Measurements from ENCODE around the gene RPS21. TPM values are rescaled to one million over a fixed set of nuclear protein-coding genes. Genes with fewer than 3 reads are reported as not detected.

The RPS21 gene
- total RNA-seq, 1 experiment from 2014 or later, result 1,447 TPM

DNA sequence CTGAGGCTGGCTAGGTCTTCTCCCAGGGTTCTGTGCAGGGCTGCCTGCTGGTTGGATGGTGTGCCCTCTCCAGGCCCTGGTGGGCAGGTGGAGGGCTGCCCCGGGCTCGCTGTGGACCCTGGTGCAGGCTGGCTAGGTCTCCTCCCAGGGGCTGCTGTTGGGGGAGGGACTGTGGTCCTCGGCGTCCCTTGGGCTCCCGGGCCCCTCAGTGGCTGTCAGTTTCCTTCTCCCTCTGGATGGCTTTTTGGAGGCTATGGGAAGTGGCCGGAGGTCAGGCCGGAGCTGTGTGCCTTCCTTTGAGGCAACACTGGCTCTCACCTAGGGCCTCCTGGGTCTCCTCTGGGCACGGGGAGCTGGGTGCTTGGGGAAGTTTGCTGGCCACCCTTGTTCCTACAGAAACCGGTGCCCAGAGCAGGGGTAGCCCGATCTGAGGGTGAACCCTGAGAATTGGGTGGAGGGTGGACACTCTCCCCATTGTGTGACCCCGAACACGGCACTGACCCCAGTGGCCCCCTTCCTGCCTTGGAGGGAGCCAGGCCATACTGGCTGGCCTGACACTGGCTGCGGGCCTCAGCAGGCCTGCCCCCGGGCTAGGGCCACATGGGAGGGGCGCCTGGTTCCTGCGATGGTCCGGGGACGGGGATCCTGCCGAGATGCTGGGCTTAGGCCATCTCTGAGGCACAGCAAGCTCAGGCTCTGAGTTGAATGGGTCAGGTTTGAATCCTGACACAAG lies 24.0 kb downstream of the RPS21 start:
- no peak for DNase-seq (ENCODE audit: low read depth)

DNA sequence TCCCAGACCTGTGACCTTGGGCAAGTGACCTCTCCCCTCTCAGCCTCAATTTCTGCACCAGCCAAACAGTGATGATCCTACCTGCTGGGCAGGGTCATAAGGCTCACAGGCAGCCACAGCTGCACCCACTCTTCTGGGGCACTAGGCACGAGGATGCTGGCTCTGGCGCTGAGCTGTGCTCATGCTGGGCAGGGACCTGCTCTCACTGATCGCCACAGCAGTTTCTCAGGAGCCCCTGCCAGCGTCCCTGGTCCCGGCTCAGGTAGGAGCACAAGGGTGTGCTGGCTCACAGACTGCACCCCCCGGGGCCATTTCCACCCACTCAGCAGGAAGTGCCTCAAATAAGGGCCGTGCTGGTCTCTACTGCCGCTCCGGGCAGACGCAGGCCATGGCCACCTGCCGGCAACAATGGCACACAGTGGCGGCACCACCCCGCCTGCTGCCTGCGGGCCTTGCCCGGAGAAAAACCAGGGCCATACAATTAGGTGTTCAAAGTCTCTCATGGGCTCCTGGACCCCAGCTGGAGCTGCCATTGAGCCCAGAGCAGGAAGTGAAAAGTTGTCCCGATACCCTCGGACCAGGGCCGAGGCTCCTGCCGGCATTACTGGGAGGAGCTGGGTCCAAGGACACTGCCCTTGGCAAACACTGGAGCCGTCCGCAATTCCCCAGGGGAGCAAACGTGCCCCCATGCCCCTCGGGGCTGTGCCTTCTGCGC lies 24.7 kb downstream of the RPS21 start:
- no peak for DNase-seq (ENCODE audit: low read depth)

DNA sequence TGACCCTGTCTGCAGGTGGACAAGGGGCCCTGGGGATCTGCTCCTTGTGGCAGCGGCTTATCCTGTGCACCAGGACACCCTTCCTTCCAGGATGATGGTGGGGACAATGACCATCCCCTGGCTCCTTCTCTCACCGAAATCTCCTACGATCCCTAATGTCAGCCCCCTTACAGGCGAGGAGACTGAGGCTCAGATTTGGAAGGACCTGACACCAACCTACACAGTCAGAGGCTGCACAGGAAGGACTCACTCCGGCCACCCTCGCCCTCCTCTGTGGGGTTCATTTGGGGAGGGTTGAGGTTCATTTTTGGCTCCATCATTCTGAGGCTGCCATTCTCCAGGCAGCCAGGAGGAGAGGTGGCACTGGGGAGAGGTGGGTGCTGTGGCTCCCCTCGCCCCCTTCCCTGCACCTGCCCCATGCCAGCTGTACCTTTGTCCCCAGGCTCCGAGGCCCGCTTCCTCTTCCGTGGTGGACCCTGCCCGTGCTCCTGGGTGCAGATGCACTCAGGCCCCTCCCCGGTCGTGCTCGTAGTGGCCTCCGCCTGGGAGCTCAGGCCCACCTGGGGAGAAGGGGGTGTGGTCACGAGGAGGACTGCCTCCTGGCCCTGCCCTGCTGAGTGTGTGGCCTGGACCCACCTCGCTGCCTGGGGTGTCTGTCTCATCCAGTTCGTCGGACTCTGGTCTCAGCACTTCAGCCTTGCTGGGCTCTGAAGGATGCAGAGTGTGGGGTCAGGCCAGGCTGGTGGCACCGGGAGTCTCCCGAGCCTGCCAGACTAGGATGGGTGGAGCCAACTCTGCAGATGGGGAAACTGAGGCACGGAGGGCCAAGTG lies 25.5 kb downstream of the RPS21 start:
- no peak for DNase-seq (ENCODE audit: low read depth)

DNA sequence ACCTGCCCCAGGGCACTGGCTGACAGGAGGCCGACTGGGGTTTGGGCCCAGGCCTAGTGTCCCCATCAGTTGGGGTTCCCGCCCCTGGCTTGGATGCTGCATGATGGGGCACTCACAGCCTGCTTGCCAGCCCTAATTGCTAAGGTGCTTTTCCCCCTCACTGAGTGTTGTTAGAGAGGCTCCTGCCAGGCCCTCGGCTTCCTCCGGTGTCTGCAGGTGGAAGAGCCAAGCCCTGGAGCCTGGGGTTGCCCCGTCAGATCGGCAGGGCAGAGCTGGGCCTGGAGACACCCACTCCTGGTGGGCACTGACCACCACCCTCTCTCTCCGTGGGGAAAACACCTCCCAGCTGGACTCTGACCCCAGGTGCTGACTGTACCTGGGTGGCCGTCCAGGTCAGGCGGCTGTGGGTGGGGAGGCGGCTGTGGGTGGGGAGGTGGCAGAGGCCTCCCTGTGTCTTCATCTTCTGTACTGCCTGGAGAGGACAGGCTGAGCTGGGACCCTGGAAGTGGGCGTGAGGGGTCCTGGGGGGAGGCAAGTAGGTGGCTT lies 26.2 kb downstream of the RPS21 start:
- no peak for DNase-seq (ENCODE audit: low read depth)

DNA sequence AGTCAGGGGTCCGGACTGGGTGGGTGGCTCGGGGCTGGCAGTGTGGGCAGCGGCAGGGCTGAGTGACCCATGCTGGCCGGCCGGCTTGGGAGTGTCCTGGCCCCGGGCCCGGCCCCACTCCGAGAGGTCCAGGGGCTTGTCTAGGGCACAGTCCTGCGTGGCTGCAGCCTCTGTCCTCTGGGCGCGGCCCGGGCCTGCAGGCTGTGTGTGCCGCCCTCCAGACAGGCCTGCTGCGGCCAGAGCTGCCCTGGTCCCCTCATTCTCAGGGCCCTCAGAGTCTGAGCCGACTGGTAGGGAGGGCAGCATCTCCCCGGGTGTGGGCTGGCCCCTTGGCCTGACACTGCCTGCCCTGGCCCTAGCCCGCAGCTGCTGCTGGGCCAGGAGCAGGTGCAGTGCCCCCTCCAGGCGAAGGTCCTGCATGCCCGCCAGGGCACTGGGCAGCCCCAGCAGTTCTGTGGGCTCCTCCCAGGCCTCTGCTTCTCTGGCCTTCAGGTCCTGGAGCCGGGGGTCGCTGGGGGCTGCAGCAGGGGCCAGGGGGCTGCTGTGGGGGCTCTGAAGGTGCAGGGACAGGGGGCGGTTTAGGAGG lies 27.1 kb downstream of the RPS21 start:
- DNase-seq (ENCODE audit: low read depth), result no peak

DNA sequence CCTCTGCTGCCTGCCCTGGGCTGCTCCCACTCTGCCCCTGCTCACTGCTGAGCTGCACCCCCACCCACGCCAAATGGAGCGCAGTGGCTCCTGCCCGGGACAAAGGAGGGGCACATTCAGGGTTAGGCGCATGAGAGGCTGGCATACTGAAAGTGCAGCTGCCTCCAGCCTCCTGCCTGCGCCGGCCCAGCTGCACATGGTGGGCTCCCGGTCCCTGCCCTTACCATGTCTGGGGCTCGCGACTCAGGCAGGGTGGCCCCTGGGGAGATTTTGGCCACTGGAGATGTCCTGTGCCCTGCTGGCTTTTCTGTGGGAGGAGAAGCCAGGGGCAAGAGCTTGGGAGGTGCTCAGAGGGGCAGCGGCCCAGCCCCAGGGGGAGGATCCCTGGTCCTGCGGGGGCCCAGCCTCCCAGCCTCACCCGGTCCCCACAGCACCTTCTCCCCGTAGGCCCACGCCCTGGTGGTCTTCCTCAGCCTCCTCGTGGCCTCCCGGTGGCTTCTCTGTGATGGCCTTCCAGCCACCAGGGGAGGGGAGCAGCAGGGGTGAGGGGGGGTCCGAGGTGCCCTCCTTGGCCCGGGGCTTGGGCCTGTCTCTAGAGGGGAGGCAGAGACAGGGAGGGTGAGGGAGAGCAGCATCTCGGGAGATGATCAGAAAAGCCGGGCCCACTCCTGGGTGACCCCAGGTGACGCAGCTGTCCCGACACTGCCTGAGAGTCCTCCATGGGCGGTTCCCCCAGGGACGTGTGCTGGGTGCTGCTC lies 28.6 kb downstream of the RPS21 start:
- no peak for DNase-seq (ENCODE audit: low read depth)

DNA sequence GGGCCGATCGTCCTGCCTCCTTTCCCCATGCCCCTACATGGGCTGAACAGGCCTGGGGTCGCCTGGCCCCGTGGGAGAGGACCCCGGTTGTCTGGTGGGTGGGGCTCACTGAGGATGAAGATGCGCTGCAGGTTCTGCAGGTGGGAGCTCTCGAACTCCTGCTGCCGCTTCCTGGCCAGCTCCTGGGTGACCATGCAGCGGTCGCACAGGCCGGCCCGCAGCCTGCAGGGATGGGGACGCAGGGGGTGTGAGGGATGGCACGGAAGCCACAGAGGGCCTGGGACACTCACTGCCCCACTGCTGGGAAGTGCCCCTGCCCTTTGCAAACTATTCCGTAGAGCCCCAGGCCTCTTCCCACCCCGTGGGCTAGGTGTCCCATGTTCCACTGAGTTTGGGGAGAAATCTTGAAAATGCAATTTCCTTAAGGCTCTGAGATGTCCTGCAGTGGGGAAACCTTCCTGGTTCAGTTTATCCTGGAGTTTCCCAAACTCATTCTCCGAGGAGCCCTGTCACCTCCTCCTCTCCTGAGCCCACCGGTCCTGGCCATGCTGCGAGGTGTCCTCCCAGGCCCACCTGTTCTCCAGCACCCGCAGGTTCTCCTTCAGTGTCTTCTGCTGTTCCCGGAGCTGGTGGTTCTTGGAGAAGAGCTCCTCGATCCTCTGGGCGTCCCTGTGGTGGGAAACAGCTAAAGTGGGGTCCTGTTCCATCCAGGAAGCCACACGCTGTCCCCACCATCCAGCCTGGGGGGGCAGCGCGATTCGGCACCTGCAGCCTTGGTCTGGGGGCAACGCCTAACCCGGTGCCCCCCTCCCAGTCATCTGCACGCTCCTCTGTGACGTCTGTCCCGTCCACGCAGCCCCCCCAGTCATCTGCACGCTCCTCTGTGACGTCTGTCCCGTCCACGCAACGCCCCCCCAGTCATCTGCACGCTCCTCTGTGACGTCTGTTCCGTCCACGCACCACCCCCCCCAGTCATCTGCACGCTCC lies 30.0 kb downstream of the RPS21 start:
- DNase-seq (ENCODE audit: low read depth), result no peak

DNA sequence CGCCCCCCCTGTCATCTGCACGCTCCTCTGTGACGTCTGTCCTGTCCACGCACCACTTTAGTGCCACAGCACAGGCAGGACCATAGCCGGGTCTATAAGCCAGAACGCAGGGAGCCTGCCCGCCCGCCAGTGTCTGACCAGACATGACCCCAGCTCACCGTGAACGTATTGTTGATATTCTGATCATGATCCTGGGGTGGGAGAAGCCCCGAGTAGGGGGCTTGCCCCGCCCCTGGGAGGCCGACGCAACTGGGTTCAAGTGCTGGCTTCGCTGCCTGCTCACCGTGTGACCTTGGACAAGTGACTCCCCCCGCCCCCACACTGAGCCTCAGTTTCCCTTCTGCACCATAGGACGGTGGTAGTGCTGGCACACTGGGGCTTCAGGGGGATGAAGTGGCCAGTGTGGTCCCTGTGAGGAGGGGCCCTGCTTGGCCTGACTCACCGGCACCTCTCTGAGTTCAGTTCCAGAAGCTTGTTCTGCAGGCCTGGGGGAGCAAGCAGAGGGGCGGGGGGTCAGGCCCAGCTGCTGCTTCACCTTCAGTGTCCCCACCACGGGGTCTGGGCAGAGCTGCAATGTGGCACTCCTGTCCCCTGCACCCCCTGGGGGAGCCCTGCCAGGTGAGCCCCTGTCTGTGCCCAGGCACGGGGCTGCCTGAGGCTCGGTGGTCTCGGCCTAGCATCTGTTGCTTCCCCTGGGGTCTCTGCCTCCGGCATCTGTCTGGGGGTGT lies 31.2 kb downstream of the RPS21 start:
- DNase-seq (ENCODE audit: low read depth), result no peak

DNA sequence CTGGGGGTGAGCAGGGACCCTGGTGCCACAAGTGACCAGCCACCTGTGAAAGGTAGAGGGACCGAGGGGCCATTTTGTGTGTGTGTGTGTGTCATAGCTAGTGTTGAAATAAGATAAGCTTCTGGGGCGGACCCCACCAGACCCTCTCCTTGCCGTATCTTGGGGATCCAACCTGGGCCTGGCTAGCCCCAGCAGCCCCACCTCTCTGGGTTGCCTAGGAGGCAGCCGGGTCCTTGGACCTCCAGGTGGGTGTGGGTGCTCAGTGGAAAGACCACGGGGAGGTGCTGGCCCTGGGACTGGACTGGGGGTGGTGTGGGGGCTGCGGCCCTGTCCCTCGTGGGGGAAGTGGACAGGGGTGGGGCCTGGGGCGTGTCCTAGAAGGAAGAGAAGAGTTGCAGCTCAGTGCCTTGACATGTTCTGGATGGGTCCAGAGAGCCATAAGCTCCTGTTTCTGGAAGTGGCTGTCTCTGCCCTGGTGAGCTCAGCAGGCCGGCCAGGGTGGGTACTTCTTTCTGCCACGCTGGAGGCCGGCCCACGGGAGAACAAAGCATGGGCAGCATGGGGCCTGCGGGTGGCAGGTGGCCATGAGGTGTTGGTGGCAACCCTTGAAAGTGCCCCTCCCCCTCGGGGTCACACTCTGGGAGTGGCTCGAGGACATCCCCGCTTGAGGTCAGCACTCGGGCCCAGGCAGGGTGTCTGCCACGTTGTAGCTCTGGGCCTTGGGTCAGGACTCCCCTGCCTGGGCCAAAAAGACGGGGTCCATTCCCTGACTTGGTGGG lies 32.0 kb downstream of the RPS21 start:
- DNase-seq (ENCODE audit: low read depth), result no peak

DNA sequence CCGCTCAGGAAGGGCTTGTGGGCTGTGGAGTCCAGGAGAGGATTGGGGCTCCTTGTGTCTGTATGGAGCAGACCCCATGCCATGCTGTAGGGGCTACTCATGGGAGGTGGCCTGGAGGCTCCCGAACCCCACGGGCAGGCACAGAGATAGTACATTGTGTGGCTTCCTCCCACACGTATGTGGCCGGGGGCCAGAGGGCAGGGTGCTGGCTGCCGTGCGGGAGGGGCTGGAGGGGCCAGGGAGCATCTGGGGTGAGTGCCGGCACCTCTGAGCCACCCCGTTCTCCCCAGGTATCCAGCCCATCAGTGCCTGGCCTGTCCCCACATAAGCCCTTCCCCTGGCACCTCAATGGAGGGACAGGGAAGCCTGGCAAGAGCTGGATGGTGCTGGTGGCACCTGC lies 32.9 kb downstream of the RPS21 start:
- DNase-seq (ENCODE audit: low read depth), result no peak

DNA sequence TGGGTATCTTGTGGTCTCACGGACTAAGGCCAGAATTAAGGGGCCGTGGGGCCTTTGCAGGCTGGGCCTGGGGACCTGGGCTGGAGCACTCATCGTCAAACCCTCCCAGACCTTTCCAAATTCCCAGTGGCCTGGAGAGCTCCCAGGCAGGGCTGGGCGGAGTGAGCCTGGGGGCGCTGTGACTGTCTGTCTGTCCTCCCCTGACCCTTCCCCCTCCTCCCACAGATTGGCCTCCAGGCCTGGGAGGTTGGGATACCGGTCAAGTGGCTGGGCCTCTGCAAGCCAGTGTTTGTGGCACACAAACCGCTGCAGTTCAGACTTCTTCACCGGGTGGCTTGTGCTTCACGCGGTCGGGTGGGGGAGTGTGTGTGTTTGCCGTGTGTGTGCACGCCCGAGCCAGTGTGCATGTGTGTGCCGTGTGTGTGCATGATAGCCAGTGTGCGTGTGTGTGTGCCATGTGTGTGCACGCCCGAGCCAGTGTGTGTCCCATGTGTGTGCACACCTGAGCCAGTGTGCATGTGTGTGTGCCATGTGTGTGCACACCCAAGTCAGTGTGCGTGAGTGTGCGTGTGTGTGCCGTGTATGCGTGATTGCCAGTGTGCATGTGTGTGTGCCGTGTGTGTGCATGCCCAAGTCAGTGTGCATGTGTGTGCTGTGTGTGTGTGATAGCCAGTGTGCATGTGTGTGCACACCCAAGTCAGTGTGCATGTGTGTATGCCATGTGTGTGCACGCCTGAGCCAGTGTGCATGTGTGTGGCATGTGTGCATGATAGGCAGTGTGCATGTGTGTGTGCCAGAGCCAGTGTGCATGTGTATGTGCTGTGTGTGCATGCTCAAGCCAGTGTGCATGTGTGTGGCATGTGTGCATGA lies 34.2 kb downstream of the RPS21 start:
- DNase-seq (ENCODE audit: low read depth), result no peak

DNA sequence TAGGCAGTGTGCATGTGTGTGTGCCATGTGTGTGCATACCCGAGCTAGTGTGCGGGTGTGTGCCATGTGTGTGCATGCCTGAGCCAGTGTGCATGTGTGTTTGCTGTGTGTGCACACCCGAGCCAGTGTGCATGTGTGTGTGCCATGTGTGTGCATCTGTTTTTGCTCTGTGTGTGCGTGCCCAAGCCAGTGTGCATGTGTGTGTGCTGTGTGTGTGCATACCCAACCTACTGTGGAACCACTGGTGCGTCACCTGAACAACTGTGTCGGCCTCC lies 34.8 kb downstream of the RPS21 start:
- no peak for DNase-seq (ENCODE audit: low read depth)

DNA sequence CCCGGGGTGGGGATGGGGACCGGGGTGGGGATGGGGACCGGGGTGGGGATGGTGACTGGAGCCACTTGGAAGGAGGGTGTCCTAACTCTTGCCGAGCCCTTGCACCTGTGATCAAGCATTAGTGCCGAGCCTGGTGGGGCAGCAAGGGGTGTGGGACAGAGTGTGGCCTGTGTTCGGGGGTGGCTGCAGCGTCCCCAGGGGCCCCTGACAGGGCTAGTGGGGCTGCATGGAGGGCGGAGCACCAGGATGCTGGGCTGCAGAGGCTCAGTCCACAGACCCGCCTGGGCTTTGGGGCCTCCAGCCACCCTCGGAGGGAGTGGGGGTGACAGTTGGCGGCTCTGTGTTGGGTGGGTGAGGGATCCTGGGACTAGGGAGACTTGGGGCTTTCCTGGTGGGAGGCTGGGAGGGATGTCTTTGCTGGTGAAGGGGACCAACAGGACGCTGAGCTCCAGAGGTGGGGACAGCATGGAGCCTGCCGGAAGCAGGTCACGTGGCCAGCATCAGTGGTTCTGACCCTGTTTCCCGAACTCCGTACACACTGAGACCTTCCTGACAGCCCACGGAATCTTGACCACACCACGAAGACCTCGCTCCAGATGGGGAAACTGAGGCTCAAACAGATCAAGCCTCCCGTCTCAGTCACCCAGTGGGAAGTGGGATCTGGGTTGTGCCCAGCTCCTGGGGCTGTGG lies 35.9 kb downstream of the RPS21 start:
- DNase-seq (ENCODE audit: low read depth), result no peak

DNA sequence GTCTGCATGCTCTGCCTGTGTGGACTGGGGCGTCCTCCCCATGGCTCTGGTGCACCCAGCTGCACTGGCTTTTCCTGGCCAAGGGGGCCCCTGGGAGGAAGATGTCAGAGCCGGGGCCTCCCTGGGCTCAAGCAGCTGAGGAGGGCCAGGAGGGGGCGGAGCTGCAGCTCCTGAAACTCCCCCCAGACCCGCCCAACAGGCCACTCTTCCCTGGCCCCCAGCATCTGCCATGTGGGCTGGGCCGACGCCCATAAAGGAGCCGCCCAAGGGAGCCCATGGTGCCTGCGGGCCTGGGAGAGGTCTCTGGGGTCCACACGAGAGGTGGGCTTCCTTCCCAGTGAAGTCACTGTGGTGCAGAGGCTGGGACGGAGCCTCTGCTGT lies 36.4 kb downstream of the RPS21 start:
- DNase-seq (ENCODE audit: low read depth), result no peak

DNA sequence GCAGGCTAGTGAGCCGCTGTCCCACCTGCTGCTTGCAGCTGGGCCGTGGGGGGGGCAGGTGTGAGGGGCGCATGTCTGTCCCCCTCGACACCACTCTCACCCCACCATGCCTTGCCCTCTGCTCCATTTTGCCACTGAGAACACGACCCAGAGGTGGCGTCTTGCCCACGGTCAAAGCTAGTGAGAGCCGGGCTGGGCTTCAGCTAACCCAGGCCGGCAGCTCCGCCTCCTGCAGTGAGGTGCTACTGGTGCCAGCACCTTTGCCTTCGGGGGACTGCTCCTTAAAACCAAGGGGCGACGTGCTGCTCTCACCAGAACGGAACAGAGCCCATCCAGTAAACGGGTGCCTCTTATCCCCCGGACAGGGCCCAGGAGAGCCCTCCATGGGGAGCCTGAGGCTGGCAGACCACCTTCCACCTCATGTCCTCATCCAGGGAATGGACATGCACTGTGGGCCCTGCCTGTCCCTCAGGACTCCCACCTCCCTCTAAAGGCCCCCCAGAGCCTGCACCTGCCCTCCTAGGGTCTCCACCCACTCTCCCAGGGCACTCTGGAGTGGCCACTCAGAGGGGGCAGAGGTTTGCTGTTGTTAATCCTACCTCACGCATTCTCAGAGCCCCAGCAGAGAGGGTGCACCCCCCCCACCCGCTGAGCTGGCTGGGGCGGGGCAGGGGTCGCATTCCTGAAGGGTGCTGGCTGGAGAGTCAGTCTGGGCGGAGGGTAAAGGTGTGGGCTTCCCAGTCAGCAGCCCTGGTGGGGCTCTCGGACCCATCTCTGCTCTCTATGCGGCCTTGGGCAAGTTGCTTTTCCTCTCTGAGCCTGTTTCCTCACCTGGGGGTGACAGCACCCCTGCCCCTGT lies 37.6 kb downstream of the RPS21 start:
- no peak for DNase-seq (ENCODE audit: low read depth)

Data from LHCN-M2 (cell line).